Measurements from ENCODE around the gene CCDC80. TPM values are rescaled to one million over a fixed set of nuclear protein-coding genes. Genes with fewer than 3 reads are reported as not detected.
"Not testable (repeated sequence)": the region's sequence is repeated elsewhere in the genome, so short reads cannot be mapped to it uniquely, and the experiment has no call there.

The CCDC80 gene
- total RNA-seq, 1 donor from 2014 or later, result 160 TPM

GRCh38 chr3:112568642-112569041 is 72.3 kb downstream of the CCDC80 start:
- Histone ChIP-seq H3K27ac (no peak overlapping the region), H3K4me1 (no peaks in the 10 kb centered on the region), H3K27me3 (no peaks in the 10 kb centered on the region), H3K36me3 (peaks cover 19 to 38% of the 10 kb centered on the region in 2 donors), H3K4me3 (no peak overlapping the region), H3K9me3 (no peaks in the 10 kb centered on the region)
- no peak for DNase-seq (ENCODE audit: low spot score in 2 of 2)
- no peak for TF ChIP-seq CTCF (IDR thresholded peaks at IDR 0.05)
- intact Hi-C loops (cut with DNase I), result loop anchor here (10.0 kb wide), 1 partner anchor 1576 kb away; no protein-coding TSS in a partner anchor

- H3K4me1 ChIP-seq, result peaks cover 4 to 8% of the 10 kb centered on the region in 2 donors
- intact Hi-C loops (cut with DNase I), result loop anchor here (5.0 to 10.0 kb wide), 4 partner anchors 427 to 1580 kb away; partner anchors contain the start of genes CCDC191, GTPBP8, QTRT2 and USF3
- DNase-seq (ENCODE audit: low spot score in 2 of 2), result no peak
Measured at GRCh38 chr3:112564940-112565305, 76.0 kb downstream of the CCDC80 start.

GRCh38 chr3:112564247-112564939 is 76.5 kb downstream of the CCDC80 start:
- intact Hi-C loops (cut with DNase I), result loop anchor here (5.0 to 10.0 kb wide), 4 partner anchors 428 to 1580 kb away; partner anchors contain the start of genes CCDC191, GTPBP8, QTRT2 and USF3
- not testable (repeated sequence) for H3K9me3 ChIP-seq; H3K4me3 ChIP-seq; H3K27me3 ChIP-seq; H3K27ac ChIP-seq; DNase-seq (ENCODE audit: low spot score in 2 of 2); H3K36me3 ChIP-seq
- H3K4me1 ChIP-seq, result peaks cover 5 to 13% of the 10 kb centered on the region in 2 donors

More at GRCh38 chr3:112564940-112565305, 76.0 kb downstream of the CCDC80 start:
- Histone ChIP-seq H3K9me3 (no peaks in the 10 kb centered on the region), H3K4me3 (no peak overlapping the region), H3K36me3 (peaks cover 4 to 9% of the 10 kb centered on the region in 2 donors), H3K27me3 (no peaks in the 10 kb centered on the region), H3K27ac (no peak overlapping the region)
- no peak for TF ChIP-seq CTCF (IDR thresholded peaks at IDR 0.05)

- peak within 1 kb of the TSS; percentile 95 to 98 for H3K27ac ChIP-seq
- intact Hi-C loops (cut with DNase I), result loop anchor here (1.0 to 10.0 kb wide), 7 partner anchors 77 to 1583 kb away; partner anchors contain the start of genes ATP6V1A, CCDC191, GTPBP8 and NAA50
- peak in 1 of 3 experiments; percentile 5 for TF ChIP-seq CTCF (IDR thresholded peaks at IDR 0.05)
- peak; percentile 95 to 100 for DNase-seq (ENCODE audit: low spot score in 2 of 2)
- H3K9me3 ChIP-seq, result no peaks in the 10 kb centered on the region
- H3K27me3 ChIP-seq, result no peaks in the 10 kb centered on the region
- peaks cover 8 to 17% of the 10 kb centered on the region in 2 donors for H3K4me1 ChIP-seq
- peaks cover 0 to 10% of the 10 kb centered on the region in 2 donors for H3K36me3 ChIP-seq
- H3K4me3 ChIP-seq, result peak within 1 kb of the TSS; percentile 70 to 73
Measured at GRCh38 chr3:112561734-112562529, 79.0 kb downstream of the CCDC80 start, which contains the start of the genes ATG3 and SLC35A5. TSS of gene ATG3 (minus strand) at chr3:112561962. CDS start at chr3:112561528, 434 bp downstream. TSS of gene SLC35A5 (plus strand) at chr3:112562045. CDS start at chr3:112563404, 1,359 bp downstream.

GRCh38 chr3:112561484-112561733 is 79.5 kb downstream of the CCDC80 start:
- TF ChIP-seq CTCF (IDR thresholded peaks at IDR 0.05), result no peak
- no peaks in the 10 kb centered on the region for H3K27me3 ChIP-seq
- H3K4me1 ChIP-seq, result peaks cover 8 to 17% of the 10 kb centered on the region in 2 donors
- H3K9me3 ChIP-seq, result no peaks in the 10 kb centered on the region
- intact Hi-C loops (cut with DNase I), result loop anchor here (1.0 to 10.0 kb wide), 6 partner anchors 431 to 1583 kb away; partner anchors contain the start of genes ATP6V1A, CCDC191, GTPBP8 and NAA50
- peak overlapping the region; percentile 70 to 73 for H3K4me3 ChIP-seq
- H3K36me3 ChIP-seq, result peaks cover 0 to 10% of the 10 kb centered on the region in 2 donors
- peak in 1 of 2 donors; percentile 10 for DNase-seq (ENCODE audit: low spot score in 2 of 2)
- peak overlapping the region; percentile 95 to 98 for H3K27ac ChIP-seq
